ENCODE results near the gene DCTN5. TPM values are rescaled to one million over a fixed set of nuclear protein-coding genes. Genes with fewer than 3 reads are reported as not detected.

DCTN5 gene
- total and polyA plus RNA-seq, 2 donors (not counting 3 experiments of a cell fraction or from before 2014, with no cell fraction given) = 51.6 to 80.8 TPM

DNA sequence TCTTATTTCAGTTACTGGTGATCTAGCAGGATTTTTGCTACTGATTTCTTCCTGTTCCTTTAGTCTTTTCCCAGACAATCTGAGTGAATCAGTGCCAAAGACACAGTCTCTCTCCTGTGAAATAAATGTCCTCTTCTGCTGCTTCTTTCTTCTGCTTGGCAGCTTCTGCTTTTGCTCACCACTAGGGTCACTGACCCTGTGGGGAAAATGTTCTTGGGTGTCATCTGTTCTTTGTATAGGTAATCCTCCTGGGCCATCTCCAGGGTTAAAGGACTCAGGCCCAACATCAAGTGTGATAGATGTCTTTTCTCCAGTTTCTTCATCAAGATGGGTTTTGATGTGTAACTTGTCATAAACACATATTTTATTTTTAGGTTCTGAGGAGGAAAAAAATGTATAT is 5.3 kb upstream of the DCTN5 start:
- ChIA-PET CTCF (no interaction called here), POLR2A (no interaction called here)
- Histone ChIP-seq H3K9ac (replicated peaks; ENCODE audit: extremely low read depth, insufficient read depth, low read length) (no peak overlapping the region), H3K4me2 (ENCODE audit: insufficient read depth, low read length) (no peak overlapping the region), H3K9me1 (replicated peaks; ENCODE audit: control insufficient read depth, extremely low read depth, insufficient read depth, low read length) (no peaks in the 10 kb centered on the region), H3K4me1 (ENCODE audit: control insufficient read depth, extremely low read depth, insufficient read depth, low read length) (peaks cover 7% of the 10 kb centered on the region), H3K36me3 (ENCODE audit: control insufficient read depth in 2 of 2, extremely low read depth in 1 of 2, insufficient read depth in 2 of 2, low read length in 2 of 2) (peaks cover 3 to 9% of the 10 kb centered on the region in 2 experiments), H3K4me3 (replicated peaks in 1 of 3; ENCODE audit: insufficient read depth in 1 of 3, low read depth in 1 of 3, low read length in 3 of 3) (no peak overlapping the region), H3K27me3 (ENCODE audit: control insufficient read depth in 2 of 2, insufficient read depth in 2 of 2, low read length in 2 of 2) (no peaks in the 10 kb centered on the region), H3K9me3 (replicated peaks; ENCODE audit: control insufficient read depth, insufficient read depth, low read length) (no peaks in the 10 kb centered on the region), H4K20me1 (replicated peaks; ENCODE audit: control insufficient read depth, extremely low read depth, insufficient read depth, low read length) (no peaks in the 10 kb centered on the region), H3K79me2 (ENCODE audit: control insufficient read depth, insufficient read depth, low read length) (peaks cover 20% of the 10 kb centered on the region), H3K27ac (ENCODE audit: insufficient read depth, low read depth, low read length) (no peak overlapping the region), H2AFZ (ENCODE audit: low read depth, low read length) (no peak overlapping the region)
- FAIRE-seq (no peak), DNase-seq (ENCODE audit: low read depth, low spot score) (no peak)
- no peak for TF ChIP-seq POLR2AphosphoS5 (IDR thresholded peaks at IDR 0.05; ENCODE audit: insufficient read depth, low read depth, low read length)
- no peak for TF ChIP-seq MYC (IDR thresholded peaks at IDR 0.05; ENCODE audit: low read depth, low read length)
- TF ChIP-seq EZH2 (IDR thresholded peaks at IDR 0.05; ENCODE audit: borderline replicate concordance, low read depth, low read length, severe bottlenecking) = no peak
- TF ChIP-seq JUN (IDR thresholded peaks at IDR 0.05; ENCODE audit: borderline replicate concordance, insufficient read depth, insufficient read length, low read depth) = no peak
- TF ChIP-seq, protein P1, sequence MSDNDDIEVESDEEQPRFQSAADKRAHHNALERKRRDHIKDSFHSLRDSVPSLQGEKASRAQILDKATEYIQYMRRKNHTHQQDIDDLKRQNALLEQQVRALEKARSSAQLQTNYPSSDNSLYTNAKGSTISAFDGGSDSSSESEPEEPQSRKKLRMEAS (IDR thresholded peaks at IDR 0.05; ENCODE audit: insufficient read depth, insufficient read length) = no peak
- TF ChIP-seq, protein P2, sequence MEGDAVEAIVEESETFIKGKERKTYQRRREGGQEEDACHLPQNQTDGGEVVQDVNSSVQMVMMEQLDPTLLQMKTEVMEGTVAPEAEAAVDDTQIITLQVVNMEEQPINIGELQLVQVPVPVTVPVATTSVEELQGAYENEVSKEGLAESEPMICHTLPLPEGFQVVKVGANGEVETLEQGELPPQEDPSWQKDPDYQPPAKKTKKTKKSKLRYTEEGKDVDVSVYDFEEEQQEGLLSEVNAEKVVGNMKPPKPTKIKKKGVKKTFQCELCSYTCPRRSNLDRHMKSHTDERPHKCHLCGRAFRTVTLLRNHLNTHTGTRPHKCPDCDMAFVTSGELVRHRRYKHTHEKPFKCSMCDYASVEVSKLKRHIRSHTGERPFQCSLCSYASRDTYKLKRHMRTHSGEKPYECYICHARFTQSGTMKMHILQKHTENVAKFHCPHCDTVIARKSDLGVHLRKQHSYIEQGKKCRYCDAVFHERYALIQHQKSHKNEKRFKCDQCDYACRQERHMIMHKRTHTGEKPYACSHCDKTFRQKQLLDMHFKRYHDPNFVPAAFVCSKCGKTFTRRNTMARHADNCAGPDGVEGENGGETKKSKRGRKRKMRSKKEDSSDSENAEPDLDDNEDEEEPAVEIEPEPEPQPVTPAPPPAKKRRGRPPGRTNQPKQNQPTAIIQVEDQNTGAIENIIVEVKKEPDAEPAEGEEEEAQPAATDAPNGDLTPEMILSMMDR (IDR thresholded peaks at IDR 0.05; ENCODE audit: extremely low read depth in 1 of 2, insufficient read depth in 1 of 2, low read depth in 1 of 2, low read length in 2 of 2) = no peak
- no peak for TF ChIP-seq GATA2 (IDR thresholded peaks at IDR 0.05; ENCODE audit: insufficient read depth, insufficient read length, low read depth, low read length)
- intact Hi-C loops (cut with micrococcal nuclease) = no loop called here
- dilution Hi-C loops (cut with MboI; ENCODE audit: extremely low pct_ligation_motif_present, low sequenced_read_pairs) = no loop called here
- no TSS peak for BruUV-seq (replicated peaks)
